Liver (tissue), 3 donors: ENCODE results near the gene TMTC4.

ENCODE experiments used
- EGR1 ChIP-seq, 2 donors: IDR thresholded peaks; 2 replicates each; pipeline ENCODE4 v1.6.1; 2016 to 2018; ENCODE audit warnings: antibody characterized with exemption in 2 of 2, low read depth in 2 of 2
- FOXA2 ChIP-seq: IDR thresholded peaks from 2 replicates; pipeline ENCODE4 v1.6.1; 2016; ENCODE audit warnings: antibody characterized with exemption
- HNF4G ChIP-seq: IDR thresholded peaks from 2 replicates; pipeline ENCODE4 v1.6.1; 2016; ENCODE audit warnings: antibody characterized with exemption
- RAD21 ChIP-seq, 2 donors: IDR thresholded peaks; 2 replicates each; pipeline ENCODE4 v1.6.1; 2016; ENCODE audit warnings: antibody characterized with exemption in 2 of 2, mild to moderate bottlenecking in 2 of 2
- RXRA ChIP-seq, 2 donors: IDR thresholded peaks; 2 replicates each; pipeline ENCODE4 v1.6.1; 2017 to 2018; ENCODE audit warnings: antibody characterized with exemption in 2 of 2, mild to moderate bottlenecking in 1 of 2
- SP1 ChIP-seq: IDR thresholded peaks from 2 replicates; pipeline ENCODE4 v1.6.1; 2018; ENCODE audit warnings: antibody characterized with exemption, mild to moderate bottlenecking
- TAF1 ChIP-seq: conservative IDR thresholded peaks from 2 replicates; pipeline ENCODE4 v1.6.1; 2016; ENCODE audit warnings: antibody characterized with exemption, mild to moderate bottlenecking
- TF ChIP-seq, protein P1 (sequence below): fragments of 150-350 bp; IDR thresholded peaks from 2 replicates; pipeline ENCODE4 v1.5.1; 2017; ENCODE audit warnings: improper control_type of control experiment, low read depth, low read length; ENCODE audit not compliant: missing input control
- TF ChIP-seq, protein P2 (sequence below): IDR thresholded peaks from 2 replicates; pipeline ENCODE4 v1.6.1; 2016; ENCODE audit warnings: antibody characterized with exemption
- TF ChIP-seq, protein P3 (sequence below): IDR thresholded peaks from 2 replicates; pipeline ENCODE4 v1.6.1; 2016; ENCODE audit warnings: antibody characterized with exemption
- TF ChIP-seq, protein P4 (sequence below): IDR thresholded peaks from 2 replicates; pipeline ENCODE4 v1.6.1; 2016; ENCODE audit warnings: antibody characterized with exemption, mild to moderate bottlenecking
- donor health status: healthy.
- donor health status: healthy.

DNA sequence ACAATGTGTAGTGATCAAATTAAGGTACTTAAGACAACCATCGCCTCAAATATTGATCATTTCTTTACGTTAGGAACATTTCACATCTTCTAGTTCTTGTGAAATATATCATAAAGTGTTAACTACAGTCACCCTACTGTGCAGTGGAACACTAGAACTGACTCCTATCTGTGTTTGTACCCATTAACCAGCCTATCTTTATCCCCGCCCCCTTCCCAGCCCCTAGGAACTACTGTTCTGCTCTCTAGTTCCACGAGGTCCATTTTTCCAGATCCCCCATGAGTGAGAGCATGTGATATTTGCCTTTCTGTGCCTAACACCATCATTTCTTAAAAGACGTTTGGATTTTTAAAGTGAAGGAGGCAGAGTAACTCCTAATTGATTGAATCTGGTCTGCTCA, 61.6 kb downstream of the TMTC4 start:
- TF ChIP-seq, protein P1, sequence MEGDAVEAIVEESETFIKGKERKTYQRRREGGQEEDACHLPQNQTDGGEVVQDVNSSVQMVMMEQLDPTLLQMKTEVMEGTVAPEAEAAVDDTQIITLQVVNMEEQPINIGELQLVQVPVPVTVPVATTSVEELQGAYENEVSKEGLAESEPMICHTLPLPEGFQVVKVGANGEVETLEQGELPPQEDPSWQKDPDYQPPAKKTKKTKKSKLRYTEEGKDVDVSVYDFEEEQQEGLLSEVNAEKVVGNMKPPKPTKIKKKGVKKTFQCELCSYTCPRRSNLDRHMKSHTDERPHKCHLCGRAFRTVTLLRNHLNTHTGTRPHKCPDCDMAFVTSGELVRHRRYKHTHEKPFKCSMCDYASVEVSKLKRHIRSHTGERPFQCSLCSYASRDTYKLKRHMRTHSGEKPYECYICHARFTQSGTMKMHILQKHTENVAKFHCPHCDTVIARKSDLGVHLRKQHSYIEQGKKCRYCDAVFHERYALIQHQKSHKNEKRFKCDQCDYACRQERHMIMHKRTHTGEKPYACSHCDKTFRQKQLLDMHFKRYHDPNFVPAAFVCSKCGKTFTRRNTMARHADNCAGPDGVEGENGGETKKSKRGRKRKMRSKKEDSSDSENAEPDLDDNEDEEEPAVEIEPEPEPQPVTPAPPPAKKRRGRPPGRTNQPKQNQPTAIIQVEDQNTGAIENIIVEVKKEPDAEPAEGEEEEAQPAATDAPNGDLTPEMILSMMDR, result no peak
- TF ChIP-seq SP1 (no peak), EGR1 (IDR thresholded peaks at IDR 0.05; ENCODE audit: low read depth in 2 of 2) (no peak), RXRA (IDR thresholded peaks at IDR 0.05) (no peak), TAF1 (no peak), HNF4G (no peak), FOXA2 (no peak), RAD21 (IDR thresholded peaks at IDR 0.05) (no peak)
- TF ChIP-seq, protein P2, sequence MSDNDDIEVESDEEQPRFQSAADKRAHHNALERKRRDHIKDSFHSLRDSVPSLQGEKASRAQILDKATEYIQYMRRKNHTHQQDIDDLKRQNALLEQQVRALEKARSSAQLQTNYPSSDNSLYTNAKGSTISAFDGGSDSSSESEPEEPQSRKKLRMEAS, result no peak
- TF ChIP-seq, protein P3, sequence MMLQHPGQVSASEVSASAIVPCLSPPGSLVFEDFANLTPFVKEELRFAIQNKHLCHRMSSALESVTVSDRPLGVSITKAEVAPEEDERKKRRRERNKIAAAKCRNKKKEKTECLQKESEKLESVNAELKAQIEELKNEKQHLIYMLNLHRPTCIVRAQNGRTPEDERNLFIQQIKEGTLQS, result no peak
- TF ChIP-seq, protein P4, sequence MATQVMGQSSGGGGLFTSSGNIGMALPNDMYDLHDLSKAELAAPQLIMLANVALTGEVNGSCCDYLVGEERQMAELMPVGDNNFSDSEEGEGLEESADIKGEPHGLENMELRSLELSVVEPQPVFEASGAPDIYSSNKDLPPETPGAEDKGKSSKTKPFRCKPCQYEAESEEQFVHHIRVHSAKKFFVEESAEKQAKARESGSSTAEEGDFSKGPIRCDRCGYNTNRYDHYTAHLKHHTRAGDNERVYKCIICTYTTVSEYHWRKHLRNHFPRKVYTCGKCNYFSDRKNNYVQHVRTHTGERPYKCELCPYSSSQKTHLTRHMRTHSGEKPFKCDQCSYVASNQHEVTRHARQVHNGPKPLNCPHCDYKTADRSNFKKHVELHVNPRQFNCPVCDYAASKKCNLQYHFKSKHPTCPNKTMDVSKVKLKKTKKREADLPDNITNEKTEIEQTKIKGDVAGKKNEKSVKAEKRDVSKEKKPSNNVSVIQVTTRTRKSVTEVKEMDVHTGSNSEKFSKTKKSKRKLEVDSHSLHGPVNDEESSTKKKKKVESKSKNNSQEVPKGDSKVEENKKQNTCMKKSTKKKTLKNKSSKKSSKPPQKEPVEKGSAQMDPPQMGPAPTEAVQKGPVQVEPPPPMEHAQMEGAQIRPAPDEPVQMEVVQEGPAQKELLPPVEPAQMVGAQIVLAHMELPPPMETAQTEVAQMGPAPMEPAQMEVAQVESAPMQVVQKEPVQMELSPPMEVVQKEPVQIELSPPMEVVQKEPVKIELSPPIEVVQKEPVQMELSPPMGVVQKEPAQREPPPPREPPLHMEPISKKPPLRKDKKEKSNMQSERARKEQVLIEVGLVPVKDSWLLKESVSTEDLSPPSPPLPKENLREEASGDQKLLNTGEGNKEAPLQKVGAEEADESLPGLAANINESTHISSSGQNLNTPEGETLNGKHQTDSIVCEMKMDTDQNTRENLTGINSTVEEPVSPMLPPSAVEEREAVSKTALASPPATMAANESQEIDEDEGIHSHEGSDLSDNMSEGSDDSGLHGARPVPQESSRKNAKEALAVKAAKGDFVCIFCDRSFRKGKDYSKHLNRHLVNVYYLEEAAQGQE, result no peak
